OCI-LY7 (cell line): Measurements from ENCODE around the gene TSPAN11.

Experiments used
- CTCF ChIP-seq: fragments of 200-600 bp; sonication (generic); conservative IDR thresholded peaks from 2 replicates; pipeline ENCODE4 v1.5.1; 2014; ENCODE audit warnings: mild to moderate bottlenecking, antibody characterized with exemption, low read length, moderate library complexity, mixed read lengths
- EZH2phosphoT487 ChIP-seq: fragments of 200-600 bp; sonication (generic); IDR thresholded peaks from 2 replicates; pipeline ENCODE4 v1.6.1; 2018; ENCODE audit warnings: low read depth, borderline replicate concordance, mild to moderate bottlenecking, mixed run types, antibody characterized with exemption, low read length, moderate library complexity, mixed read lengths

GRCh38 chr12:30993766-30994165 is 67.2 kb downstream of the TSPAN11 start:
- TF ChIP-seq CTCF (no peak), EZH2phosphoT487 (no peak)
